Esophagus mucosa (tissue), 1 donor: Measurements from ENCODE around the gene ST6GALNAC6. TPM values are rescaled to one million over a fixed set of nuclear protein-coding genes. Genes with fewer than 3 reads are reported as not detected.
"Not testable (repeated sequence)": the region's sequence is repeated elsewhere in the genome, so short reads cannot be mapped to it uniquely, and the experiment has no call there.

ENCODE experiments used
- ATAC-seq: fragments of 200-7000 bp; cut with Tn5 transposase; one replicate; pipeline ENCODE4 v1.9.1; 2020
- total RNA-seq: library from RNA; stranded (reverse); gene quantifications from one replicate; pipeline ENCODE4 v1.2.4, GENCODE V29; 2023
- donor health status: DM: yes; HTN: yes; CAD: no.

Gene ST6GALNAC6
- total RNA-seq, 1 donor from 2014 or later = 13.0 TPM

- ATAC-seq = no peak
Measured at GRCh38 chr9:127893392-127893791, 6.0 kb downstream of the ST6GALNAC6 start.

- no peak for ATAC-seq
Measured at GRCh38 chr9:127892831-127893230, 6.6 kb downstream of the ST6GALNAC6 start.

DNA sequence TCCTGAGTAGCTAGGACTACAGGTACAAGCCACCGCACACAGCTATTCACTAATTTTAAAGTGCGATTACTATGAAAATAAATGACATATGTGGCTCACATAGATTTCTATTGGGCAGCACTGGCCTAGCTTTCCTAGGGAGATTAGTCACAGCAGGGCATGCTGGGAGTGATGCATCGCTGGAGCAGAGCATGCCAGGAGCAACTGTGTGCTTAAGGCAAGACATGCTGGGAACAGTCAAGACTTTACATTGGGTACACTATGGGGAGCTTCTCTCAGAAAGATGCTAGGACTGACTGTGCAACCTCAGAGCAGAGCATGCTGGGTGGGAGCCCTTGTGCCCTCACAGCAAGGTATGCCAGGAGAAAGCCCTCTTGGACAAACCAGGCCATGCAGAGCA is 9.3 kb downstream of the ST6GALNAC6 start:
- ATAC-seq = no peak

- peak; percentile 24 for ATAC-seq
Measured at GRCh38 chr9:127887792-127888191, 11.6 kb downstream of the ST6GALNAC6 start.

DNA sequence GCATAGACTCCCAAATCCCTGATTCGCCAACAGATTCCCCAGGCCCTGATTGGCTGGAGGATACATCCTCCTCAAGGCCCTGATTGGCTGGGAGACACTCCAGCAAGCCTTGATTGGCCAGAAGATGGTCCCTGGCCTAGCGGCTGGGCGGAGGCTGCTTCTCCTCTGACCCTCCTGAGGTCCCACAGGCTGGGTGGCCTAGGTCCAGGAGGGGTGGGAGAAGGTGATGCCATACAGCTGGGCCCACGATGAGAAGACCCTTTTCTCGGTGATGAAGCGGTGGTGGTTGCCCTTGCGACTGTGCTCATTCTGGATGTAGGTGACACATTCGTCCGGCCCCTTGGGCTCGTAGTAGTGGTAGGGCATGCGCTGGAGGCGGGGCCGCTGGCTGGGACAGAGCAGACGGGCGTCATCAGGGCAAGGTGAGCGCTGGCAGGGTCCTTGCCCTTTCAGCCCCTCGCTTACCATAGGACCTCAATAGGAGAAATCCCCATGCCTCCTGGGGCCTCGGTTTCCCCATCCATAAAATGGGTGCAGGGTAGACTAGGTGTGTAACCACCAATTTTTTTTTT is 12.9 kb downstream of the ST6GALNAC6 start:
- no peak for ATAC-seq

DNA sequence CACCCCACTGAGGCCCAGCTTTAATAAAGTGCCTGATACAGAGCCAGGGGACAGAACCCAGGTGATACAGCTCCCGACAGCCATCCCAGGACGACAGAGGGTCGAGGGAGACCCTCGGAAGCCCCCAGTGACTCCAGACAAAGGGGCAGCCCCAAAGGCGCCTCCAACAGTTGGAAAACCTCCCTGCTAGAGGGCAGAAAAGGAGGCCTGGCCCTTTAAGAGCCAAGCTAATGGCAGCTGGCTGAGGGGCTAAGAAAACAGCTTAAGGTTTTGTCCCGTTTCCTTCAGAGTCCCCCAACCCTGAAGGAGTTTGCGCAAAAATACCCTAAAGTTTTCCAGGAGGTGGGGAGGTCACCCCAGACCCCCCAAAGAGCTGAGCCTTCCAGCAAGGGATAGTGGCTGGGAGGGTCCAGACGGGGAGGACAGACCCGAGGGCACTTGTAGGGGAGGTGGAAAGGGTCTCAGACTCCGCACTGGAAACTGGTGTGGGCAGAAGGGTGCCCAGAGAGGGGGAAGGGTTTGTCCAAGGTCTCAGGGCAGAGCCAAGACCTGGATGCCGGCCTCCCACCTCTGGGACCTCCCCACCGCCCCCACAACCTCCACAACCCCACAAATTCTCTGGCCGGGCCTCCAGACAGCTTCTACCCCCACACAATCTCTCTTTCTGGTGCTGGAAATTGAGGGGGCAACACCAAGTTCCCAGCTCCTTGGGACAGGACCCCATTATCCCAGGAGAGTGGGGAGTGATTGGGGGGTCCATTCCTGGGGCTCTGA is 13.7 kb downstream of the ST6GALNAC6 start:
- ATAC-seq = no peak

DNA sequence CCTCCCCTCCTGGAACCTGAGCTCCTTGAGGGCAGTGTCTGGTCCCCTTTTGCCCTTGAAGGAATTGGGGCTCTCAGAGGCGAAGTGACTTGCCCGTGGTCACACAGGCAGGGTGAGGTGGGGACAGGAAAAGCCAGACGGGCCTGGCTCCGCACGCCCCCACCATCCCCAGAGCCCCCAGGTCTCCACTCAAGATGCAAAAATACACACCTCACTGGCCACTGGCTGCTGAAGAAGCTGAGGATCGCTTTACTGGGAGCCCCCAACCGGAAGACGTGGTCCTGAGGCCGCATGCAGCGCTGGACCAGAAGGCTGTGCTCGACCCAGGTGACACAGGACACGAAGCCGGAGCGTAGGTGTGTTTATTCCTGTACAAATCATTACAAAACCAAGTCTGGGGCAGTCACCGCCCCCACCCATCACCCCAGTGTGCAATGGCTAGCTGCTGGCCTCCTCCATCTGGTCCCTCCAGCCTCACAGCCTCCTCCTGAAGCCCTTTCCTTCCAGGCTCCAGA is 14.4 kb downstream of the ST6GALNAC6 start:
- ATAC-seq = no peak

GRCh38 chr9:127884427-127884911 is 14.9 kb downstream of the ST6GALNAC6 start:
- peak; percentile 5 for ATAC-seq

DNA sequence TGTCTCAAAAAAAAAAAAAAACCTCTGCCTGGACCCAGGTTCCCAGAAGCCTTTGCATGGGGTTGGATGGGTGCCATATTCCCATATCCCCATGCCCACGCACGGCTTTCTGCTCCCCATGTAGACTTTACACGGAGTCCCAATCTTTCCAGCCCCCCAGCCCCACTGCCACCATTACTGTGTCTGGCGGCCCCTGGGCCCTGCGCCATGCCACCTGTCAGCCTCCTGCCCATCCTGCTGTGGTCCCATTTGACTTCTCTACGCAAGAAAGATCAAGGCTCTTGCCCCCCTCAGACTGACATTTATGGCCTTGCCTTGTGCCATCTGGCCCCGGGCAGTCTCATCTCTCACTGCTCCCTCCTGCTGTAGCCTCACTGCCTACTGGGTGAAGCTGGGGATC is 15.4 kb downstream of the ST6GALNAC6 start:
- ATAC-seq = no peak

DNA sequence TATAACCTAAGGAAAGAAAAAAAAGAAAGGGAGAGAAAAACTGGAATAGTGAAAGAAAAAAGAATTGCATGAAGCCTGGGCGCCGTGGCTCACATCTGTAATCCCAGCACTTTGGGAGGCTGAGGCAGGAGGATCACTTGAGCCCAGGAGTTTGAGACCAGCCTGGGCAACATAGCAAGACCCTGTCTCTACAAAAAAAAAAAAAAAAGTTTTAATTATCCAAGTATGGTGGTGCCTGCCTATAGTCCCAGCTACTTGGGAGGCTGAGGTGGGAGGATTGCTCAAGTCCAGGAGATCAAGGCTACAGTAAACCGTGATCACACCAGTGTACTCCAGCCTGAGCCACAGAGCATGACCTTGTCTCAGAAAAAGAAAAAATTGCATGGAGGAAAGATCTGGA is 17.7 kb downstream of the ST6GALNAC6 start:
- not testable (repeated sequence) for ATAC-seq

DNA sequence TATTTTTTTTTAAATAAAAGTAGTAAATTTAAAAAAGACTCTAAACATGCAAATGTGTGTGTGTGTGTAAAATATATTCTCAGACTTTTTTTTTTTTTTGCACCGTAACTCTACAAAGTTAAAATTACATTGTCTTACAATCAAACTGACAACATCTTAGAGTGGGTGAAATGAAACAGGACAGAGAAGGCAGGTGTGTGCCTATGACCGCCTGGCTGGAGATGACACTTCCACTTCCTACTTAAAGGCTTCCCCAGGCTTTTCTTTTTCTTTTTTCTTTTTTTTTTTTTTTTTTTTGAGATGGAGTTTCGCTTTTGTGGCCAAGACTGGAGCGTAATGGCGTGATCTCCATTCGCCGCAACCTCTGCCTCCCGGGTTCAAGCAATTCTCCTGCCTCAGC is 19.3 kb downstream of the ST6GALNAC6 start:
- ATAC-seq = no peak

GRCh38 chr9:127878652-127879390 is 20.6 kb downstream of the ST6GALNAC6 start:
- no peak for ATAC-seq

GRCh38 chr9:127878001-127878651 is 21.3 kb downstream of the ST6GALNAC6 start:
- ATAC-seq = no peak

DNA sequence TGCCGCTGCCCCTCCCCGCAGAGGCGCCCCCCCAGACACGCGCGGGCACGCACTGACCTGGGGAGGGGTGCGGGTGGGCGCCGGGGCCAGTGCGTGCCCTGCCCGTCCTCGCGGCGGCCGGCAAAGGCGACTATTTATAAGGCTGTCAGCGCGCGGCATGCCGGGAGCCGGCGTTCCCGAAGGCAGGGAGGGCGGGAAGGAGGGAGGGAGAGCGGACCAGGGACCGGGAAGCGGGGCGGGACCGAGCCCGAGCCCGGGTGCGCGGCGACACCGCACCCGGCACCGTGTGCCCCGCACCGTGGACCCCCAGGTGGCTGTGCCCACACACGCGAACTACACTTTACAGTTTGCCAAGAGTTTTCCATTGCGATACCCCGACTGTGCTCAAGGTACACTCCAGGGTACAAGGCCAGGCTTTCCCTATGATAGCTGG is 21.8 kb downstream of the ST6GALNAC6 start, which contains the start of gene AK1:
Gene AK1, minus strand, starts transcription at position 110 of the 433 bp plus-strand sequence. CDS start 3,058 bp downstream, outside the sequence.
- ATAC-seq = peak; percentile 45

DNA sequence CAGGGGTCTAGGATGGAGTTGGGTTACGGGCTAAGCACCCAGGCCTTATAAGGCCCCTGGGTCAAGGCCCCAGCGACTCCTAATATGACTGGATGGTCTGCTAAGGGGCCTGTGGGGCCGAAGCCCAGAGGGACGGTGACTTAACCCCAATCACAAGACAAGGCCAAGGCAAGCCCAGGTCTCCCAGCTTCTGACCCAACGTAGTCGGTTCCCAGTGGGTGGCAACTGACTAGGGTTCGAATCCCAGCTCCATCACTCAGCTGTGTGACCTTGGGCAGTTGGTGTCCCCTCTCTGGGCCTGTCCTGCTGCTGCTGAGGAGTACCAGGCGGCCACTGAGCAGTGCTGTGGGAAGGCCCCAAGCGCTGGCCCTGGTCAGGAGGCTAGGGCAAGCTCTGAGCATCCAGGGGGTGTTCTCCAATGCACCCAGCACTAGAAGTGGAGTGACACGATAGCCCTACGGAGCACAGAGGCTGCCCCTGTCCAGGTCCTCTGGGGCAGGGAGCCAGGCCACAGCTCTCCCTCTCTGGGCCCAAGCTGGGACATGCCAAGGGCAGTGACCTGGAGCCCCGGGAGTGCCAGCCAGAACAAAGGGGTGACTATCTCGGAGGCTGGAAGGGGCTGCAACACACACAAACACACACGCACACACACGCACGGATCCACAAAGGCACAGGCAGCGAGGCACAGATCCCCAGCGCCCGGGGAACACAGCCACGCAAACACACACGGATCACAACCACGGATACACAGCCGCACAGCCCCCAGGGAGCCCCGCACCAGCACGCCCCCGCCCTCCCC is 22.4 kb downstream of the ST6GALNAC6 start:
- peak; percentile 7 for ATAC-seq

DNA sequence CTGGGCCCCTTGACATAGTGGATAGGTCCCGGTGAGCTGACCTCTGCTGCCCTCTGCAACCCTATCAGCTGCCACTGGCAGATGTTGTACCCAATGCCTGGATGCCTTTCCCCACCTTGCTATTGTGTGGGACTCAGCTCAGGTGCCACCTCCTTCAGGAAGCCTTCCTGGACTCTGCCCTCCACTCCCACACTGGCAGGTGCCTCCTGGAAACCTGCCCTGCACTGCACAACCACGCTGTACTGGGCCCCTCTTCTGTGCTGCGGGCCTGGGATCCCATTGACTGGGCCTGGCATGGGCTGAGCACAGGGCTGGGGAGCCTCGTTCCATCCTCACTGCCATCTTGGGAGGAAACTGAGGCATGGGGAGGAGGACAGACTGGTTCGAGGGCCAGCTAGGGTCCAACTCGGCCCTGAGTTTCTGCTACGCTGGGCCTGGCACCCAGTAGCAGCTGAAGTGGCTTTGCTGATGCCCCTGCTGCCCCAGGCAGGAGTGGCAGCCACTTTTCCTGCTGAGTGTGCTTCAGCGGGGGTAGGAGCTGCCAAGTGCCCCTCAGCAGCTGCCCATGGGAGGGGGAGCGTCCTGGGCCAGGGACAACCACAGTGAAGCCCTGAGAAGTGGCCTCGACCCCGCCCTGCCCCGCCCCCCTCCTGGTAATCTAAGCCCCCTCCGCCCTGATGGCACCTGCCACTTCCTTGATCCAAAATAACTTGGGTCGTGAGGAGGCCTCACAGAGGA is 23.2 kb downstream of the ST6GALNAC6 start:
- ATAC-seq = no peak

DNA sequence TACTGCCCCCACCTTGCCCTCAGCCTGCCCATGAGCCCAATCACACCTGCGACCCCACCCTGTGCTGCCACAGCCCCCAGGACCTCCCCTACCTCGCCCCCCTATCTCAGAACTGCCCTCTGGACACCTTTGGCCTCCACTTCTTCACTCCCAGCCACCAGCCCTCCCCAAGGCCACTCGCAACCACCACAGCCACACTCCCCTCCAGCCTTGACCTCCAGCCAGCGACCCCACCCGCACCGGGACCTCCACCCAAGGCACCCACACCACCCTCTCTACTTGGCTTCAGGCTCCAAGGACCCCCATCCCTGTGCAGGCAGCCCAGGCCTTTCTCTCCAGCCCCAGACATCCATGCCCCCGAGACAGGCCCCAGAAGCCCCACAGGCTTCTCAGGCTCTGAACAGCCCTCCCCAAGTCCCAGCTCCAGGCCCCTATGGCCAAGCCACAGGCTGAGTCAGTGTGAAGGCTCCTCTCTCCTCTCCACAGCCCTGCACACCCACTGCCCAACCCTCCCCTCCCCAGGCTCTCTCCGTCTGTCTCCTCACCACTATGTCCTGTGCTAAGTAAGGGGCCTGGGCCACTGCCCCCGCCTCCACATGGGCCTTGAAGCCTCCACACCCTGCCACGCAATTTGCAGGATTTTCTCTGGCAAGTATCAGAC is 24.0 kb downstream of the ST6GALNAC6 start:
- no peak for ATAC-seq

GRCh38 chr9:127874301-127875221 is 24.8 kb downstream of the ST6GALNAC6 start:
- ATAC-seq = peak; percentile 69

GRCh38 chr9:127873886-127874285 is 25.5 kb downstream of the ST6GALNAC6 start:
- ATAC-seq = no peak
